Body of pancreas (tissue), 4 donors: Measurements from ENCODE around the gene ZNF142. TPM values are rescaled to one million over a fixed set of nuclear protein-coding genes. Genes with fewer than 3 reads are reported as not detected.
A peak's percentile ranks its signal among the peaks of the same experiment; 100 is the strongest.

Experiments
- ATAC-seq: fragments of 150-250 bp; one replicate; pipeline ENCODE4 v1.9.1; 2016
- DNase-seq, 4 donors: peaks; one replicate each; pipeline ENCODE4 v3.0.0-alpha.2; 2019
- H3K27ac ChIP-seq, 4 donors: fragments of 200-600 bp; sonication (generic); 1 replicate in 3 of 4; 2 replicates in 1 of 4; pipeline versions ENCODE4 v1.5.1 to v1.6.1; 2016 to 2019; ENCODE audit warnings: mild to moderate bottlenecking in 1 of 4, mixed read lengths in 1 of 4, moderate library complexity in 1 of 4
- H3K27me3 ChIP-seq, 2 donors: fragments of 200-600 bp; sonication (generic); one replicate each; pipeline ENCODE4 v1.6.0; 2016; ENCODE audit warnings: mild to moderate bottlenecking in 1 of 2
- H3K36me3 ChIP-seq, 2 donors: fragments of 200-600 bp; sonication (generic); replicated peaks in 1 of 2; 2 replicates each; pipeline ENCODE4 v1.5.1; 2016; ENCODE audit warnings: low read depth in 2 of 2; ENCODE audit not compliant: insufficient read depth in 1 of 2
- H3K4me1 ChIP-seq: fragments of 200-600 bp; sonication (generic); one replicate; pipeline ENCODE4 v1.6.0; 2016
- H3K4me3 ChIP-seq, 2 donors: fragments of 200-600 bp; sonication (generic); 1 replicate in 1 of 2; 2 replicates in 1 of 2; pipeline ENCODE4 v1.5.1; 2016 to 2019
- H3K9me3 ChIP-seq, 3 donors: fragments of 200-600 bp; sonication (generic); 1 replicate in 2 of 3; 2 replicates in 1 of 3; pipeline ENCODE4 v1.5.1; 2016
- POLR2A ChIP-seq, 3 donors: fragments of 450-650 bp; IDR thresholded peaks; one replicate each; pipeline ENCODE4 v1.6.1; 2016; ENCODE audit warnings: antibody characterized with exemption in 3 of 3, mild to moderate bottlenecking in 2 of 3
- WGBS, 2 donors: methylation state at CpG; one replicate each; pipeline ENCODE4 v1.1.5; 2017; 5-methylcytosine and 5-hydroxymethylcytosine counted together
- intact Hi-C: fragments of 100-400 bp; cut with DNase I; formaldehyde crosslinking; loops from one replicate; pipeline ENCODE4 v1.15.1; 2023
- small RNA-seq: library from RNA; depleted of rRNA; stranded (forward); fragments of <200 nt; gene quantifications from one replicate; pipeline ENCODE3, GENCODE V24; 2016
- total RNA-seq, 2 donors: library from RNA; depleted of rRNA; stranded (reverse); fragments of >200 nt; gene quantifications; one replicate each; pipeline ENCODE4 v1.1.0, GENCODE V29; 2016
- TF ChIP-seq, protein P1 (sequence below), 7 experiments: fragments of 450-650 bp in 4 of 7; fragments of 200-600 bp in 3 of 7; sonication (generic) in 3 of 7; IDR thresholded peaks; one replicate each; pipeline ENCODE4 v1.5.1; 2016 to 2019; ENCODE audit warnings: antibody characterized with exemption in 7 of 7

ZNF142 gene
- total RNA-seq, 2 donors from 2014 or later, result 12.2 to 14.3 TPM

DNA sequence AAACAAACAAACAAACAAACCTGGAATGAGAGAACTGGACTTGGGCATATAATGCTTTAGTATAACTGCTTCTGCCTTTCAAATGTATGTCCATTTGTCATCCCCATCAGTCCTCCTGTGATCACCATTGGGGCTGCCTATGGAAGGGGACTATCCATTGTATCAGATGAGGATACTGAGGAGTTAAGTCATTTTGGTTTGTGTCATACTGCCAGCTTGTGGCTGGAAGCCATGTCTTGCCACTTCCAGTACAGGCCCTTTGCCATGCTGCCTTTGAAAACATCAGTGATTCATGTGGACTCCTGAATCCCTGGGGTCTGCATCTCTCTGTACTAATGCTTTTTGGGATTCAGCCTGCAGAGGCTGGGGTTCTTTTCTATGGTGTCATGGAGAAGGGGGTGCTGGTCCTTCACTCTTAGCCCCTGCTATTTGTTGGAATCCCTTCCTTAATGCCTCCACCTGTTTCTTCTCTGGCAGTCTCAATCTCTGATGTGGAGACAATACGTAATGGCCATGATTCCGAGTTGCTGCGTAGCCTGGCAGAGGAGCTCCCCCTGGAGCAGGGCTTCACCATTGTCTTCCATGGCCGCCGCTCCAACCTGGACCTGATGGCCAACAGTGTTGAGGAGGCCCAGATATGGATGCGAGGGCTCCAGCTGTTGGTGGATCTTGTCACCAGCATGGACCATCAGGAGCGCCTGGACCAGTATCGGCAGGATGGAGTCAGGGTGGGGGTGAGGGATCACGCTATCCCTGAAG is 41.1 kb downstream of the ZNF142 start:
- Histone ChIP-seq H3K4me1 (no peaks in the 10 kb centered on the region), H3K9me3 (no peaks in the 10 kb centered on the region), H3K36me3 (no peaks in the 10 kb centered on the region), H3K27ac (no peak overlapping the region), H3K4me3 (no peak overlapping the region), H3K27me3 (no peaks in the 10 kb centered on the region)
- DNase-seq, result no peak
- intact Hi-C loops, result no loop called here
- no peak for TF ChIP-seq POLR2A (IDR thresholded peaks at IDR 0.05)
- TF ChIP-seq, protein P1, sequence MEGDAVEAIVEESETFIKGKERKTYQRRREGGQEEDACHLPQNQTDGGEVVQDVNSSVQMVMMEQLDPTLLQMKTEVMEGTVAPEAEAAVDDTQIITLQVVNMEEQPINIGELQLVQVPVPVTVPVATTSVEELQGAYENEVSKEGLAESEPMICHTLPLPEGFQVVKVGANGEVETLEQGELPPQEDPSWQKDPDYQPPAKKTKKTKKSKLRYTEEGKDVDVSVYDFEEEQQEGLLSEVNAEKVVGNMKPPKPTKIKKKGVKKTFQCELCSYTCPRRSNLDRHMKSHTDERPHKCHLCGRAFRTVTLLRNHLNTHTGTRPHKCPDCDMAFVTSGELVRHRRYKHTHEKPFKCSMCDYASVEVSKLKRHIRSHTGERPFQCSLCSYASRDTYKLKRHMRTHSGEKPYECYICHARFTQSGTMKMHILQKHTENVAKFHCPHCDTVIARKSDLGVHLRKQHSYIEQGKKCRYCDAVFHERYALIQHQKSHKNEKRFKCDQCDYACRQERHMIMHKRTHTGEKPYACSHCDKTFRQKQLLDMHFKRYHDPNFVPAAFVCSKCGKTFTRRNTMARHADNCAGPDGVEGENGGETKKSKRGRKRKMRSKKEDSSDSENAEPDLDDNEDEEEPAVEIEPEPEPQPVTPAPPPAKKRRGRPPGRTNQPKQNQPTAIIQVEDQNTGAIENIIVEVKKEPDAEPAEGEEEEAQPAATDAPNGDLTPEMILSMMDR (IDR thresholded peaks at IDR 0.05), result no peak
- no peak for ATAC-seq
- WGBS, 2 donors, result 76 to 89% methylated on average over 6 of the region's 9 CpGs

DNA sequence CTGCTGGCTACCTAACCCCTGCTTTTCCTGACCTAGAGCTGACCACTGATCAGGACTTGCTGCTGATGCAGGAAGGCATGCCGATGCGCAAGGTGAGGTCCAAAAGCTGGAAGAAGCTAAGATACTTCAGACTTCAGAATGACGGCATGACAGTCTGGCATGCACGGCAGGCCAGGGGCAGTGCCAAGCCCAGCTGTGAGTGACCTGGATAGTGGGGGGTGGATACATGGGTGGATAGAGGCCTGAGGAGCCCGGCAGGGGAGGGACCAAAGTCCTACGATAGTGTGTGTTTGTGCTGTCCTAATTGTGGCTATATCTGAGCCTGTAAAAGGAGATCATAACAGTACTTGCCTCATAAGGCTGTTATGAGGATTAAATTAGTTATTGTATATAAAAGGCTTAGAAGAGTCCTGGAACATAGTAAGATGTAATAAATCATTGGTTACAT is 43.5 kb downstream of the ZNF142 start:
- TF ChIP-seq POLR2A (IDR thresholded peaks at IDR 0.05), result no peak
- TF ChIP-seq, protein P1 (IDR thresholded peaks at IDR 0.05), result no peak
- Histone ChIP-seq H3K9me3 (no peaks in the 10 kb centered on the region), H3K4me1 (no peaks in the 10 kb centered on the region), H3K36me3 (no peaks in the 10 kb centered on the region), H3K4me3 (no peak overlapping the region), H3K27me3 (no peaks in the 10 kb centered on the region), H3K27ac (no peak overlapping the region)
- intact Hi-C loops, result no loop called here
- no peak for ATAC-seq
- DNase-seq, result no peak
- WGBS, 2 donors, result 71% methylated on average over 4 to 6 of the region's 6 CpGs

DNA sequence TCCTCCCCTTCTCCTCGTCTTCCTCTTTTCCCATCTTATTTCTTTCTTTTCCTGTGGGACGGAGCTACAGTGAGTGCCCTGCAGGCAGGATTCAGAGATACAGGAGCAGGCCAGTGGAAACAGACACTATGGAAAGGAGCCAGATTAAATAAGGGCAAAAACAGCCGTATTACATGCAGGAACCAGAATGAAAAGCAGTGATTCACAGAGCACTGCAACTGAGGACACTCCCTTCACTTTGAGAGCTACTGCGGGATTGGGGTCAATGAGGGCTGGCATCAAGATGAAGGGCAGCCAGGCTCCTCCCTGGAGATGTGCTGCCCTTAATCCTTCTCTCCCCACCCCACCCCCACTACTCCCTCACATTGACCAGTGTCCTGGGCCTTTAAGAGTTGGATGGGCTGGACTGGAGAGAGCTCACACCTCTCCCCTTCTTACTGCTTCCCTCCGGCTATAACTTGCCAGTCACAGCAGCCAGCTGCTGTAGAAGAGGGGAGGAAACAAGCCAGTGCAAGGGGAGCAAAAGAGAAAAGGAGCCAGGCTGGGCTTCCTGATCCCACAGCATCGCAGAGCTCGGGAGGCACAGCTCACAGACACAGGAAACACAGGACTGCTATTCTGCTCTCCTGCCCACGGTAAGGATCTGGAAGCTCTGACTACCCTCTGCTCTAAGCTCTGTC is 51.8 kb downstream of the ZNF142 start, which contains the start of gene PLCD4:
Gene PLCD4 (plus strand): TSS at position 464 of the 680 bp plus-strand sequence. CDS start 7,841 bp downstream, outside the sequence.
- TF ChIP-seq POLR2A (IDR thresholded peaks at IDR 0.05), result no peak
- Histone ChIP-seq H3K27me3 (no peaks in the 10 kb centered on the region), H3K4me1 (peaks cover 7% of the 10 kb centered on the region), H3K4me3 (no peak within 1 kb of the TSS), H3K27ac (no peak within 1 kb of the TSS), H3K9me3 (no peaks in the 10 kb centered on the region), H3K36me3 (no peaks in the 10 kb centered on the region)
- DNase-seq (peak in 1 of 4 donors; percentile 8), ATAC-seq (no peak)
- intact Hi-C loops, result no loop called here
- 27 to 34% methylated on average over 8 of the region's 8 CpGs for WGBS, 2 donors

DNA sequence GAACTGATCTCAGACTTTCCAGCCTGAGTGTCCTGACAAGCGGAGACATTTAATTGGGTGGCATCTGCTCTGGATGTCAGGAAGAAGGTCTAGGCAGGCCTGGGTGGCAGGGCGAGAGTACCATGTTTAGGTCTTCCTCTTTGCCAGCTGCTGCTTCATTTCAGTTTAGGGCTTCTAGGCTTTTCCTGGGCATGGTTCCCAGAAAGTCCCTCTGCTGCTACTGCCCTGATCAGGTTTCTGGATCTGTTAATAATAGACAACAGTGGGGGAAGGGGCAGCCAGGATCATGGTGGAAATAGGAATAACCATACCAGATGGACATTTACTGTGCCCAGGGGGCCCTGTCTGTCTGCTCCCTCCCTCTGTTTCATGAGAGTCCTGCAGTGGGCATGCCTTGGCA is 54.0 kb downstream of the ZNF142 start:
- intact Hi-C loops, result no loop called here
- H3K4me1 ChIP-seq, result peaks cover 7% of the 10 kb centered on the region
- TF ChIP-seq POLR2A (IDR thresholded peaks at IDR 0.05), result no peak
- TF ChIP-seq, protein P1 (IDR thresholded peaks at IDR 0.05), result no peak
- H3K9me3 ChIP-seq, result no peaks in the 10 kb centered on the region
- no peaks in the 10 kb centered on the region for H3K36me3 ChIP-seq
- no peaks in the 10 kb centered on the region for H3K27me3 ChIP-seq
- peak in 2 of 4 donors; percentile 15 to 27 for DNase-seq
- H3K27ac ChIP-seq, result no peak overlapping the region
- ATAC-seq, result no peak
- WGBS, 2 donors, result 78 to 100% methylated on average over 1 to 2 of the region's 2 CpGs
- H3K4me3 ChIP-seq, result no peak overlapping the region

Small RNAs within 50 kb of the gene (small RNA-seq; reads per million reads assigned to genes)
- gene RNU6-136P, result not detected

Other genes with a start within 250 kb of the ZNF142 start
- 10 to 100 TPM; 15.3 to 15.8 TPM for gene VIL1, start 240.5 kb downstream of the ZNF142 start, total RNA-seq
- gene USP37, start 91.3 kb downstream of the ZNF142 start, total RNA-seq, result 10 to 100 TPM in 1 of 2 donors, 1 to 10 TPM in 1; 6.0 to 14.5 TPM
- gene CNOT9, start 90.8 kb downstream of the ZNF142 start, total RNA-seq, result 10 to 100 TPM; 12.9 to 17.6 TPM
- under 1 TPM in 1 of 2 donors, not detected in 1; 0.52 TPM for gene PLCD4, start 51.7 kb downstream of the ZNF142 start, total RNA-seq
- 10 to 100 TPM; 34.2 to 64.3 TPM for gene BCS1L, start 60 bp upstream of the ZNF142 start, total RNA-seq
- 10 to 100 TPM in 1 of 2 donors, 1 to 10 TPM in 1; 3.0 to 14.8 TPM for gene RNF25, start 12.4 kb upstream of the ZNF142 start, total RNA-seq
- gene STK36, start 12.5 kb upstream of the ZNF142 start, total RNA-seq, result 10 to 100 TPM; 35.0 to 57.4 TPM
- gene TTLL4, start 51.2 kb upstream of the ZNF142 start, total RNA-seq, result 10 to 100 TPM in 1 of 2 donors, 1 to 10 TPM in 1; 9.1 to 31.3 TPM
- gene CYP27A1, start 122.5 kb upstream of the ZNF142 start, total RNA-seq, result 1 to 10 TPM; 9.3 to 9.9 TPM
- not detected for gene PRKAG3, start 172.2 kb upstream of the ZNF142 start, total RNA-seq
- 1 to 10 TPM in 1 of 2 donors, not detected in 1; 1.0 TPM for gene WNT6, start 200.2 kb upstream of the ZNF142 start, total RNA-seq
- gene WNT10A, start 221.2 kb upstream of the ZNF142 start, total RNA-seq, result under 1 TPM in 1 of 2 donors, not detected in 1; 0.52 TPM